ENCODE data around the gene AGAP1. TPM values are rescaled to one million over a fixed set of nuclear protein-coding genes. Genes with fewer than 3 reads are reported as not detected.

Gene AGAP1
- total RNA-seq, 1 donor from 2014 or later, result 39.0 TPM

DNA sequence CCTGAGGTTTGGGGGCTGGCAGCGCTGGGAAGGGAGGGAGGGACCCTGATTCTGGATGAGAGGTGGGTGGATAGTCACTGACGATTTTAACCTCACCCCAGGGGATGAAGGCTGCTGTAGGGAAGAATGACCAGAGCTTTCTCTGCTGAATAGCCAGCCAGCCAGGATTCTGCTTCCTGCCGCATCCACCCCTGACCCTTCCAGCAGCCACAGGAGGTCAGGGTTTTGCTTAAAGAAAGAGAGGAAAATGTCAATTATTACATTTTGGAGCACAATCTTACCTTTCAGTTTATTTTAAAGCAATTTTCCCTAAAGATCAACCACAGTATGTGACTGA, 456.6 kb downstream of the AGAP1 start:
- no peak overlapping the region for H3K4me3 Mint-ChIP-seq (ENCODE audit: unreplicated experiment)
- no peak for DNase-seq (ENCODE audit: low spot score)
- no peaks in the 10 kb centered on the region for H3K36me3 Mint-ChIP-seq (ENCODE audit: low read depth)
- TF ChIP-seq, protein P1, sequence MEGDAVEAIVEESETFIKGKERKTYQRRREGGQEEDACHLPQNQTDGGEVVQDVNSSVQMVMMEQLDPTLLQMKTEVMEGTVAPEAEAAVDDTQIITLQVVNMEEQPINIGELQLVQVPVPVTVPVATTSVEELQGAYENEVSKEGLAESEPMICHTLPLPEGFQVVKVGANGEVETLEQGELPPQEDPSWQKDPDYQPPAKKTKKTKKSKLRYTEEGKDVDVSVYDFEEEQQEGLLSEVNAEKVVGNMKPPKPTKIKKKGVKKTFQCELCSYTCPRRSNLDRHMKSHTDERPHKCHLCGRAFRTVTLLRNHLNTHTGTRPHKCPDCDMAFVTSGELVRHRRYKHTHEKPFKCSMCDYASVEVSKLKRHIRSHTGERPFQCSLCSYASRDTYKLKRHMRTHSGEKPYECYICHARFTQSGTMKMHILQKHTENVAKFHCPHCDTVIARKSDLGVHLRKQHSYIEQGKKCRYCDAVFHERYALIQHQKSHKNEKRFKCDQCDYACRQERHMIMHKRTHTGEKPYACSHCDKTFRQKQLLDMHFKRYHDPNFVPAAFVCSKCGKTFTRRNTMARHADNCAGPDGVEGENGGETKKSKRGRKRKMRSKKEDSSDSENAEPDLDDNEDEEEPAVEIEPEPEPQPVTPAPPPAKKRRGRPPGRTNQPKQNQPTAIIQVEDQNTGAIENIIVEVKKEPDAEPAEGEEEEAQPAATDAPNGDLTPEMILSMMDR (IDR thresholded peaks at IDR 0.05), result no peak
- H3K9me3 Mint-ChIP-seq (ENCODE audit: low read depth), result no peaks in the 10 kb centered on the region
- H3K4me1 Mint-ChIP-seq (ENCODE audit: low read depth), result peaks cover 32% of the 10 kb centered on the region
- no peak overlapping the region for H3K27ac Mint-ChIP-seq (ENCODE audit: unreplicated experiment)
- no peaks in the 10 kb centered on the region for H3K27me3 Mint-ChIP-seq (ENCODE audit: low read depth)

- no peak overlapping the region for H3K27ac Mint-ChIP-seq (ENCODE audit: unreplicated experiment)
Measured at GRCh38 chr2:235951493-235951892, 457.6 kb downstream of the AGAP1 start.

DNA sequence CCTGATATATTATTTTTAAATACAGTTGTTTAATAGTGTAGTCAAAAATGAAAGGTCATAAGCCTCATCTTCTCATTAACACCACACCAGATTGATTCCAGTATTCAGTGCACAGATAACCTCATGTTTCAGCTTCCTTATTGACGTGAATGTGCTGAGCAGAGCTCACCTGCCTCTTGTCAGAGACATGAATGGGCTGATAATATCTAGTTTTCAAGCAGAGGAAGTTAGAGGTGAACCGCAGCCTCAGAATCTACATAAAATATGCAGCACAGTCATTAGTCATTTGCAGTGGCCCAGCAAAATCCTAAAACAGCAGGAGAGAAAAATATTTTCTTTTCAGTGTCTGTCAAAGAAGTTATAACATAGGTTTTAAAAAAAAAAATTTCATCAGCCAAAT, 458.1 kb downstream of the AGAP1 start:
- H3K4me1 Mint-ChIP-seq (ENCODE audit: low read depth), result peaks cover 29% of the 10 kb centered on the region
- H3K27me3 Mint-ChIP-seq (ENCODE audit: low read depth), result no peaks in the 10 kb centered on the region
- peaks cover 1% of the 10 kb centered on the region for H3K36me3 Mint-ChIP-seq (ENCODE audit: low read depth)
- H3K27ac Mint-ChIP-seq (ENCODE audit: unreplicated experiment), result no peak overlapping the region
- H3K9me3 Mint-ChIP-seq (ENCODE audit: low read depth), result no peaks in the 10 kb centered on the region
- no peak for DNase-seq (ENCODE audit: low spot score)
- TF ChIP-seq, protein P1 (IDR thresholded peaks at IDR 0.05), result no peak
- H3K4me3 Mint-ChIP-seq (ENCODE audit: unreplicated experiment), result no peak overlapping the region

More at GRCh38 chr2:235951493-235951892, 457.6 kb downstream of the AGAP1 start:
- peaks cover 29% of the 10 kb centered on the region for H3K4me1 Mint-ChIP-seq (ENCODE audit: low read depth)
- TF ChIP-seq, protein P1 (IDR thresholded peaks at IDR 0.05), result no peak
- no peaks in the 10 kb centered on the region for H3K27me3 Mint-ChIP-seq (ENCODE audit: low read depth)
- no peak for DNase-seq (ENCODE audit: low spot score)
- no peak overlapping the region for H3K4me3 Mint-ChIP-seq (ENCODE audit: unreplicated experiment)
- no peaks in the 10 kb centered on the region for H3K9me3 Mint-ChIP-seq (ENCODE audit: low read depth)
- H3K36me3 Mint-ChIP-seq (ENCODE audit: low read depth), result no peaks in the 10 kb centered on the region

DNA sequence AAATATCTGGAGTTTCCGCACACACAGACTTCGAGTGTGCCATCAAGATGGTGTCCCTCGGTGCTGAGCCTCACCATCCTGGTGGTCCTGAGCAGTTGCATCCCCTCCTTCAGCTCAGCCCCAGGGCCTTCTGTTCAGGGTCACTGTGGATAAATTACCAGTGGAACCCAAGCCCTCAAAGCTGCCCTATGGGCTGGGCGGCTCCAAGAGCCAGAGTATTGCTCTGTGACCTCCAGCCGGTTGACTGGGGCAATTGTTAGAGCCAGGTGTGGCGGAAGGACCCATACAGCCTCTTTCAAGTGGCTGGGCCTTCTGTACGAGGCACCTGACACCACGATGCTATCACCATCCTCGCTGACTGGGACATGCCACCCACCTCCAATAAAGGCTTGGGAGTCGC, 458.9 kb downstream of the AGAP1 start:
- TF ChIP-seq, protein P1 (IDR thresholded peaks at IDR 0.05), result no peak
- H3K4me1 Mint-ChIP-seq (ENCODE audit: low read depth), result peaks cover 29% of the 10 kb centered on the region
- H3K4me3 Mint-ChIP-seq (ENCODE audit: unreplicated experiment), result no peak overlapping the region
- no peaks in the 10 kb centered on the region for H3K9me3 Mint-ChIP-seq (ENCODE audit: low read depth)
- no peaks in the 10 kb centered on the region for H3K27me3 Mint-ChIP-seq (ENCODE audit: low read depth)
- peaks cover 1% of the 10 kb centered on the region for H3K36me3 Mint-ChIP-seq (ENCODE audit: low read depth)
- H3K27ac Mint-ChIP-seq (ENCODE audit: unreplicated experiment), result no peak overlapping the region
- no peak for DNase-seq (ENCODE audit: low spot score)

DNA sequence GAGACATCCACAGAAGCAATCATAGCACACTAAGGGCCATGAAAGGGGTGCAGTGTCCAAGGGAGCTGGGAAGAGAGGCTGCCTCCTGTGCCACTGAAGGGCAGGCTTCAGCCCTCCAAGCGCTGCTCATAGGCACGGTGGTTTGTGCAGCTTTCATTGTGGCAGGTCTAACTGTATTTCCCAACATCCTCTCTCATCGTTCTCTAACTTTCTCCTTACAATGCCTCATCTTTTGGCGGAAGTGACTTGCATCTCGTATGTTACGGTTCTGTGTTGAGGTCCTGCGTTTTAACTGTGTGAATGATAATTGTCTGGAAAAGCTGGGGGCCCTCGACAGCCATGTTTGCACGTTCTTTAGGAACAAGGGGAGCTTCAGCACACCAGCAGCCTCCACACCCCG, 460.4 kb downstream of the AGAP1 start:
- Mint-ChIP-seq H3K36me3 (ENCODE audit: low read depth) (peaks cover 1% of the 10 kb centered on the region), H3K27ac (ENCODE audit: unreplicated experiment) (no peak overlapping the region)

More for the DNA sequence above, 460.4 kb downstream of the AGAP1 start:
- H3K4me1 Mint-ChIP-seq (ENCODE audit: low read depth), result peaks cover 41% of the 10 kb centered on the region
- no peak overlapping the region for H3K4me3 Mint-ChIP-seq (ENCODE audit: unreplicated experiment)
- no peak for DNase-seq (ENCODE audit: low spot score)
- TF ChIP-seq, protein P1 (IDR thresholded peaks at IDR 0.05), result no peak
- H3K9me3 Mint-ChIP-seq (ENCODE audit: low read depth), result no peaks in the 10 kb centered on the region
- H3K27me3 Mint-ChIP-seq (ENCODE audit: low read depth), result no peaks in the 10 kb centered on the region
